Esophagus mucosa (tissue), 1 donor: ENCODE results near the gene FHL2. TPM values are rescaled to one million over a fixed set of nuclear protein-coding genes. Genes with fewer than 3 reads are reported as not detected.

ENCODE experiments used
- total RNA-seq: library from RNA; stranded (reverse); gene quantifications from one replicate; pipeline ENCODE4 v1.2.4, GENCODE V29; 2023
- donor health status: DM: yes; HTN: yes; CAD: no.

FHL2 gene
- total RNA-seq, 1 donor from 2014 or later, result 39.0 TPM

Other genes starting within 250 kb of the FHL2 start
- gene GPR45, start 157.3 kb downstream of the FHL2 start, total RNA-seq, result not detected
- 11.4 TPM for gene TGFBRAP1, start 69.3 kb downstream of the FHL2 start, total RNA-seq
- gene C2orf49, start 61.5 kb downstream of the FHL2 start, total RNA-seq, result 9.4 TPM